Erythroblast (primary cell): ENCODE measurements around the gene HIPK2.

Experiments
- GATA1 ChIP-seq: IDR thresholded peaks from 2 replicates; pipeline ENCODE4 v1.6.1; 2011; ENCODE audit warnings: low read depth, mild to moderate bottlenecking, control low read depth, low read length, moderate library complexity
- POLR2A ChIP-seq: IDR thresholded peaks from 2 replicates; pipeline ENCODE4 v1.6.1; 2011; ENCODE audit warnings: mild to moderate bottlenecking, low read length

- TF ChIP-seq POLR2A (no peak), GATA1 (no peak)
Observed at GRCh38 chr7:139582130-139582650, 195.6 kb downstream of the HIPK2 start.
